Karpas-422 (cell line): ENCODE data around the gene FXYD1. TPM values are rescaled to one million over a fixed set of nuclear protein-coding genes. Genes with fewer than 3 reads are reported as not detected.

Source experiments
- DNase-seq: peaks from one replicate; pipeline ENCODE4 v3.0.0-alpha.2; 2015
- H2AFZ ChIP-seq: fragments of 200-600 bp; sonication (generic); 2 replicates; pipeline ENCODE4 v1.6.1; 2014; ENCODE audit warnings: antibody characterized with exemption, low read length, mixed read lengths
- H3K27ac ChIP-seq: fragments of 200-600 bp; sonication (generic); 2 replicates; pipeline ENCODE4 v1.5.1; 2014; ENCODE audit warnings: mild to moderate bottlenecking, low read length, moderate library complexity
- H3K27me3 ChIP-seq: fragments of 200-600 bp; sonication (generic); 2 replicates; pipeline ENCODE4 v1.6.1; 2014; ENCODE audit warnings: low read length, mixed read lengths
- H3K36me3 ChIP-seq: fragments of 200-600 bp; sonication (generic); 2 replicates; pipeline ENCODE4 v1.6.1; 2014; ENCODE audit warnings: low read length, mixed read lengths; ENCODE audit not compliant: insufficient read depth
- H3K4me1 ChIP-seq: fragments of 200-600 bp; sonication (generic); 2 replicates; pipeline ENCODE4 v1.6.1; 2014; ENCODE audit warnings: mild to moderate bottlenecking, low read length, mixed read lengths
- H3K4me2 ChIP-seq: fragments of 200-600 bp; sonication (generic); 2 replicates; pipeline ENCODE4 v1.6.1; 2014; ENCODE audit warnings: low read length, low read depth, mild to moderate bottlenecking; ENCODE audit not compliant: poor library complexity, severe bottlenecking
- H3K4me3 ChIP-seq: fragments of 200-600 bp; sonication (generic); 2 replicates; pipeline ENCODE4 v1.5.1; 2014; ENCODE audit warnings: mild to moderate bottlenecking, antibody characterized with exemption, low read length, mixed read lengths
- H3K79me2 ChIP-seq: fragments of 200-600 bp; sonication (generic); 2 replicates; pipeline ENCODE4 v1.6.1; 2014; ENCODE audit warnings: mild to moderate bottlenecking, low read length, mixed read lengths
- H3K9ac ChIP-seq: fragments of 200-600 bp; sonication (generic); 2 replicates; pipeline ENCODE4 v1.6.0; 2014; ENCODE audit warnings: low read length
- H3K9me2 ChIP-seq: fragments of 200-600 bp; sonication (generic), shearing (Covaris generic); replicated peaks from 2 replicates; pipeline ENCODE4 v1.6.0; 2014; ENCODE audit warnings: mild to moderate bottlenecking, low read length, moderate library complexity; ENCODE audit not compliant: insufficient read depth
- H3K9me3 ChIP-seq: fragments of 300-700, 200-600 bp; sonication (generic); 2 replicates; pipeline ENCODE4 v1.6.1; 2014; ENCODE audit warnings: low read length, mixed read lengths
- H4K20me1 ChIP-seq: fragments of 200-600 bp; sonication (generic); 2 replicates; pipeline ENCODE4 v1.6.1; 2014; ENCODE audit warnings: mild to moderate bottlenecking, antibody characterized with exemption, low read length, low read depth; ENCODE audit not compliant: insufficient read depth
- total RNA-seq: library from RNA; depleted of rRNA; stranded (reverse); fragments of >200 nt; shearing (Covaris generic); gene quantifications from 2 replicates; pipeline ENCODE4 v1.2.3, GENCODE V29; 2014; ENCODE audit warnings: low replicate concordance

FXYD1 gene
- total RNA-seq, 1 experiment from 2014 or later: not detected

GRCh38 chr19:35133826-35134225 lies 4.8 kb upstream of the FXYD1 start:
- no peaks in the 10 kb centered on the region for H4K20me1 ChIP-seq
- no peak overlapping the region for H3K9ac ChIP-seq
- H3K79me2 ChIP-seq: no peaks in the 10 kb centered on the region
- no peaks in the 10 kb centered on the region for H3K4me1 ChIP-seq
- no peak overlapping the region for H3K4me3 ChIP-seq
- H2AFZ ChIP-seq: no peak overlapping the region
- no peak overlapping the region for H3K4me2 ChIP-seq
- no peaks in the 10 kb centered on the region for H3K9me3 ChIP-seq
- H3K27me3 ChIP-seq: no peaks in the 10 kb centered on the region
- no peak overlapping the region for H3K27ac ChIP-seq
- H3K36me3 ChIP-seq: no peaks in the 10 kb centered on the region
- no peak for DNase-seq
- H3K9me2 ChIP-seq: no peaks in the 10 kb centered on the region

DNA sequence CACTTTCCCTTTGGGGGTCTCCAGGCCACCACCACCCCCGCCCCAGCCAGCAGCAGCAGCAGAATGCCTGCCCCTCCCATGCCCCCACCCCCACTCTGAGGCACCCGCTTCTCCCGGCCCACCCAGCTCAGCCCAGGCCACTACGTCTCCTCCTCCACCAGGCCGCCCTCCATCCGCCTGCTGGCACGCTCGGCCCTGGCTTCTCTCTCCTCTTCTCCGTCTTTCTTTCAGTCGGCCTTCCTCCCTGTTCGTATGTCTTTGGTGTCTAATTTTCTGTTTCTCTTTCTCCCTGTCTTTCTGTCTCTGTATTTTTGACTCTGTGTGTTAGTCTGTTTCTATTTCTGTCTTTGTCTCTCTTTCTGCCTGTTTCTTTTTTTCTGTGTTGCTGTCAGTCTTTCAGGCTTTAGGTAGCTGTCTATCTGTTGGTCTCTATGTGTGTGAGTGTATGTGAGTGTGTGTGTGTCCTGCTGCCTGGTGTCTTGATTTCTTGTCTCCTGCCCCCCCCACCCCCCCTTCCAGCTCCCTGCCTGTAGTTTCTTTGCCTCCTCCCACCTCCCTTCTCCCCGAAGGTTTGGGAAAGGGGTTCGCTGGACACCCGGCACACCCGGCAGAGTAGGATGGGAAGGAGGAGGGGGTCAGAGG lies 3.9 kb upstream of the FXYD1 start, which contains the start of gene LGI4:
Gene LGI4, minus strand, starts transcription at position 459 of the 642 bp plus-strand sequence. Its CDS starts 379 bp downstream, at position 80.
- H3K27me3 ChIP-seq: no peaks in the 10 kb centered on the region
- no peak within 1 kb of the TSS for H3K4me3 ChIP-seq
- DNase-seq: no peak
- no peaks in the 10 kb centered on the region for H3K36me3 ChIP-seq
- no peak within 1 kb of the TSS for H3K27ac ChIP-seq
- H3K79me2 ChIP-seq: no peaks in the 10 kb centered on the region
- no peaks in the 10 kb centered on the region for H4K20me1 ChIP-seq
- H3K4me1 ChIP-seq: no peaks in the 10 kb centered on the region
- no peak within 1 kb of the TSS for H2AFZ ChIP-seq
- H3K9me3 ChIP-seq: no peaks in the 10 kb centered on the region
- no peak within 1 kb of the TSS for H3K4me2 ChIP-seq
- H3K9me2 ChIP-seq: no peaks in the 10 kb centered on the region
- no peak within 1 kb of the TSS for H3K9ac ChIP-seq

GRCh38 chr19:35135389-35135909 lies 3.2 kb upstream of the FXYD1 start:
- Histone ChIP-seq H3K9me3 (no peaks in the 10 kb centered on the region), H3K4me1 (no peaks in the 10 kb centered on the region), H3K9me2 (no peaks in the 10 kb centered on the region), H3K4me3 (no peak overlapping the region), H3K9ac (no peak overlapping the region), H4K20me1 (no peaks in the 10 kb centered on the region), H3K27me3 (no peaks in the 10 kb centered on the region), H2AFZ (no peak overlapping the region), H3K36me3 (no peaks in the 10 kb centered on the region), H3K4me2 (no peak overlapping the region), H3K27ac (no peak overlapping the region), H3K79me2 (no peaks in the 10 kb centered on the region)
- peak; percentile 90 for DNase-seq

GRCh38 chr19:35136231-35136630 lies 2.4 kb upstream of the FXYD1 start:
- Histone ChIP-seq H3K9me2 (no peaks in the 10 kb centered on the region), H3K36me3 (no peaks in the 10 kb centered on the region), H2AFZ (no peak overlapping the region), H3K9me3 (no peaks in the 10 kb centered on the region), H3K4me3 (no peak overlapping the region), H3K27ac (no peak overlapping the region), H4K20me1 (no peaks in the 10 kb centered on the region), H3K4me1 (peaks cover 4% of the 10 kb centered on the region), H3K79me2 (no peaks in the 10 kb centered on the region), H3K9ac (no peak overlapping the region), H3K27me3 (no peaks in the 10 kb centered on the region), H3K4me2 (no peak overlapping the region)
- DNase-seq: no peak

GRCh38 chr19:35136977-35137702 lies 1.5 kb upstream of the FXYD1 start:
- Histone ChIP-seq H3K4me3 (no peak overlapping the region), H3K27ac (no peak overlapping the region)

DNA sequence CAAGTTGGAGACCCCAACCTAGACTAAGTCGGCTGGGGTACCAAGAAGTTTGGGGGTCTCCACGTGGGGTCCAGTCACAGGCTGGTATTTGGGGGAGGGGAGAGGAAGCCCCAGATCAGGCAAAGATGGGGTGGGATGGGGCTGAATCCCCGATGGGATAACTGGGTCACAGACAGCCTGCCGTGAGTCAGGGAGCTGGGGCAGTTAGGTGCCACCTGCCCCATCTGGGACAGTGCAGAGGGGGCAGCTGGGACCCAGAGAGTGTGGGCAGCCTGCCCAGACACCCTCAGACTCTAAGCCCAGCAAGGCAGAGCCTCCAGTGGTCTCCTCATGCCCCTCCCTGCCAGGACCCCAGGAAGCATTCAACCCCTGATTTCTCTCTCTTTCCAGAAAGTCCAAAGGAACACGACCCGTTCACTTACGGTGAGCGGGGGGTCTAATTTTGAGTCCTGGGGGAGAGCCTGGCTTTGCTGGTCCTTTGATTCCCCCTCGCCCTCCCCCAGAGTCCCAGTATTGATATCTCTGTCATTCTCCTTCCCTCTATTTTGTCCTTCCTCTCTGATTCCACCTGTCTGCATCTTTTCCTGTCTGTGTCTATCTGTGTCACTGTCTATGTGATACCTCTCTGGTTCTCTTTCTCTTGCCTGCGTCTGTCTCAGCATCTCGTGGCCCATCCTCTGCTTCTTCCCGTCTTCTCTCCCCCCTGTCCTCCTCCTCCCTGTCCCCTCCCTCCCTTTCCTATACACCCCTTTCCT lies 1.8 kb downstream of the FXYD1 start:
- Histone ChIP-seq H3K27ac (no peak overlapping the region), H3K9me2 (no peaks in the 10 kb centered on the region), H2AFZ (no peak overlapping the region), H3K4me2 (no peak overlapping the region), H3K9me3 (no peaks in the 10 kb centered on the region), H3K79me2 (no peaks in the 10 kb centered on the region), H3K9ac (no peak overlapping the region), H4K20me1 (no peaks in the 10 kb centered on the region), H3K36me3 (no peaks in the 10 kb centered on the region), H3K27me3 (no peaks in the 10 kb centered on the region), H3K4me1 (peaks cover 18% of the 10 kb centered on the region), H3K4me3 (no peak overlapping the region)
- no peak for DNase-seq

More at GRCh38 chr19:35136977-35137702, 1.5 kb upstream of the FXYD1 start:
- H3K9me2 ChIP-seq: no peaks in the 10 kb centered on the region
- H4K20me1 ChIP-seq: no peaks in the 10 kb centered on the region
- no peaks in the 10 kb centered on the region for H3K27me3 ChIP-seq
- H3K9ac ChIP-seq: no peak overlapping the region
- no peaks in the 10 kb centered on the region for H3K9me3 ChIP-seq
- peaks cover 12% of the 10 kb centered on the region for H3K4me1 ChIP-seq
- H3K4me2 ChIP-seq: no peak overlapping the region
- DNase-seq: no peak
- no peak overlapping the region for H2AFZ ChIP-seq
- no peaks in the 10 kb centered on the region for H3K36me3 ChIP-seq
- H3K79me2 ChIP-seq: no peaks in the 10 kb centered on the region

DNA sequence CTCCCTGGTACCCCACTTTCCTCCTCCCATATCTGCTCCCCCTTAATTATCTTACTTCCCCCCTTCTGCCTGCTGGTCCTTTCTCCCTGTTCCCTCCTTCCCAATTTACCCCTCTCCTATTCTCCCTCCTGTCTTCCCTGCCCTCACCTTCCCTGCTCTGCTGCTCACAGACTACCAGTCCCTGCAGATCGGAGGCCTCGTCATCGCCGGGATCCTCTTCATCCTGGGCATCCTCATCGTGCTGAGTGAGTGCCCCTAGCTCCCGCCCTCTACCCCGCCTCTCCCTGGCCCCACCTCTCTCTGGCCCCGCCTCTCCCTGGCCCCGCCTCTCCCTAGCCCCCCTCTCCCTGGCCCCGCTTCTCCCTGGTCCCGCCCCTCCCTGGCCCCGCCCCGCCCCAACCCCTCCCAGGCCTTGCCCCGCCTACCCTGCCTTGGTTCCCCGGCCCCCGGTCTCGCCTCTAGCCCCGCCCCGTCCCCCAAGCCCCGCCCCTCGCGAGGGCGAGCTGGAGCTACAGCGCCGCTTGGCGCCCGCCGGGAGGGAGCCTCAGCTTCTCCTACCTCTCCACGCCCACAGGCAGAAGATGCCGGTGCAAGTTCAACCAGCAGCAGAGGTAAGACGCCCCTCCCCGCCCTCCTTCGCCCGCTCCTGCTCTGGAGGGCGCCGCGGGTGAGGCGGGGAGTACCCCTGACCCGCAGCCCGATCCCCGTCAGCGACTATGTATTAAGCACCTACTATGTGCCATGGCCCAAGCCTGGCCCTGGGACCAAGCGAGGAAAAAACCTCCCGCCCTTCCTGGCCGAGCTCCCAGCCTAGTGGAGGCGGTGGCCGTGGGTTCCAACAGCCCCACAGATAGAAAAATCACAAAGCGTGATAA lies 2.6 kb downstream of the FXYD1 start:
- peak; percentile 97 for DNase-seq
- H3K36me3 ChIP-seq: no peaks in the 10 kb centered on the region
- peak overlapping the region; percentile 29 for H3K9ac ChIP-seq
- H3K27me3 ChIP-seq: no peaks in the 10 kb centered on the region
- no peaks in the 10 kb centered on the region for H3K79me2 ChIP-seq
- no peaks in the 10 kb centered on the region for H3K9me2 ChIP-seq
- no peak overlapping the region for H3K27ac ChIP-seq
- H3K4me1 ChIP-seq: peaks cover 18% of the 10 kb centered on the region
- H4K20me1 ChIP-seq: no peaks in the 10 kb centered on the region
- peak overlapping the region; percentile 43; the same call in 1 of the 2 replicates for H2AFZ ChIP-seq
- H3K4me2 ChIP-seq: peak overlapping the region; percentile 54
- H3K9me3 ChIP-seq: no peaks in the 10 kb centered on the region
- peak overlapping the region; percentile 35; the same call in 1 of the 2 replicates for H3K4me3 ChIP-seq
